Naive thymus-derived CD8-positive, alpha-beta T cell (primary cell): ENCODE measurements around the gene SCD5. TPM values are rescaled to one million over a fixed set of nuclear protein-coding genes. Genes with fewer than 3 reads are reported as not detected.

Source experiments
- ATAC-seq, 2 donors: fragments of 150-1000 bp; cut with Tn5 transposase in 1 of 2; sonication (Bioruptor Pico), chemical (Tn5 transposase) in 1 of 2; 1 replicate in 1 of 2; 2 replicates in 1 of 2; pipeline ENCODE4 v1.10.0; 2021; ENCODE audit warnings: mild to moderate bottlenecking in 2 of 2, moderate library complexity in 2 of 2
- POLR2A ChIA-PET: fragments of 350-600 bp; sonication (Branson Sonifier 250); formaldehyde crosslinking; loops from one replicate; lab custom pipeline; 2021; ENCODE audit warnings: antibody characterized with exemption; lab: Charles Lee
- DNase-seq, 10 donors: peaks; one replicate each; pipeline versions ENCODE4 v3.0.0 to v3.0.0-alpha.2; 2020 to 2022
- H3K27ac Mint-ChIP-seq, 10 donors: one replicate each; pipeline ENCODE4 v1.8.0; 2020 to 2022; ENCODE audit warnings: mild to moderate bottlenecking in 10 of 10, mixed read lengths in 10 of 10, moderate library complexity in 4 of 10, inconsistent platforms in 1 of 10
- H3K27me3 Mint-ChIP-seq, 5 donors: one replicate each; pipeline ENCODE4 v1.8.0; 2021 to 2022; ENCODE audit warnings: mixed read lengths in 5 of 5
- H3K36me3 Mint-ChIP-seq, 3 donors: one replicate each; pipeline ENCODE4 v1.8.0; 2020 to 2022; ENCODE audit warnings: mixed read lengths in 3 of 3, mild to moderate bottlenecking in 2 of 3, inconsistent platforms in 1 of 3
- H3K4me1 Mint-ChIP-seq, 4 donors: one replicate each; pipeline ENCODE4 v1.8.0; 2021 to 2022; ENCODE audit warnings: mixed read lengths in 4 of 4
- H3K4me3 Mint-ChIP-seq, 10 donors: one replicate each; pipeline ENCODE4 v1.8.0; 2020 to 2022; ENCODE audit warnings: mild to moderate bottlenecking in 10 of 10, mixed read lengths in 10 of 10, moderate library complexity in 6 of 10, inconsistent platforms in 1 of 10
- H3K9me3 Mint-ChIP-seq, 9 donors: one replicate each; pipeline ENCODE4 v1.8.0; 2020 to 2022; ENCODE audit warnings: mixed read lengths in 9 of 9, mild to moderate bottlenecking in 3 of 9, inconsistent platforms in 1 of 9, moderate library complexity in 1 of 9
- polyA plus RNA-seq, 3 donors: library from polyadenylated mRNA; unstranded; fragments of 300-500 nt; fragmentation: Illumina TruSeq; gene quantifications; one replicate each; pipeline ENCODE4 v1.2.3, GENCODE V29; 2021
- total RNA-seq, 8 experiments: library from RNA in 2 of 8; stranded (reverse) in 2 of 8; gene quantifications; one replicate each; pipeline ENCODE4 v1.2.3 and lab custom pipeline; 2021 to 2026

Gene SCD5
- total and polyA plus RNA-seq, 5 experiments from 2014 or later, result 0.07 to 4.4 (median 1.0) TPM

DNA sequence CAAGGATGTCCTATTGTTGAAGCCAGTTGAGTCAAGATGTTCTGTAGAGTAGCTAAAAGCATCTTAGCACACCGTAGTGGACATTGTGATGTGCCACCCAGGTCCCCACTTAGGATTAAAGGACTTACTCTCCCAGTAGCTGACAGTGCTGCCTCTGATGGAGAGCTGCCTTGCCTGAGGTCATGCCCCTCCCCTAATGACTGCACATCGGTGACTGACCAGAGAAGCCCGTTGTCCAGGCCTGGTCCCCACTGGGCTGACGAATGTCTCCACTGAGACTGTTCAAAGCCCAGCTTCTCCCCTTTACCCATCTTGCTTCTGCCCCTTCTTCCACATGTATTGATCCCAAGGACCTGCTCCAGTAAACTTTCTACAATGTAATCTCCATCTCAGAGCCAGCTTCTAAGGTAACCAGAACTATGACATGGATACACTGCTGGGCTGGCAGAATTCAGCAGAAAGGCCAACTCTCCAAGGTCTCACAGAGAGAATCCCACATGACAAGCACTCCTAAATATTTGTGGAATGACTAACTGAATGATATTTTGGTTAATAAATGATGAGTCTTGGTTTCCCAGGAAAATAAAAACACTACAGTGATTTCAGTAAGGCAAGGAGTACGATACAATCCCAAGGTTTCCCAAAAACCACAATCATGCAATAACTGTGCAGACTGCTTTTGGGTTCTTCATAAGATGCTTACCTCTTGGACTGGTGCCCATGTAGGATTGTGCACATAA, 154.4 kb downstream of the SCD5 start:
- Mint-ChIP-seq H3K4me3 (no peak overlapping the region), H3K27me3 (peaks cover 0 to 8% (median 2%) of the 10 kb centered on the region in 5 donors), H3K4me1 (no peaks in the 10 kb centered on the region), H3K27ac (no peak overlapping the region), H3K9me3 (no peaks in the 10 kb centered on the region), H3K36me3 (no peaks in the 10 kb centered on the region)
- ATAC-seq, result no peak
- no peak for DNase-seq
- POLR2A ChIA-PET, result no interaction called here

DNA sequence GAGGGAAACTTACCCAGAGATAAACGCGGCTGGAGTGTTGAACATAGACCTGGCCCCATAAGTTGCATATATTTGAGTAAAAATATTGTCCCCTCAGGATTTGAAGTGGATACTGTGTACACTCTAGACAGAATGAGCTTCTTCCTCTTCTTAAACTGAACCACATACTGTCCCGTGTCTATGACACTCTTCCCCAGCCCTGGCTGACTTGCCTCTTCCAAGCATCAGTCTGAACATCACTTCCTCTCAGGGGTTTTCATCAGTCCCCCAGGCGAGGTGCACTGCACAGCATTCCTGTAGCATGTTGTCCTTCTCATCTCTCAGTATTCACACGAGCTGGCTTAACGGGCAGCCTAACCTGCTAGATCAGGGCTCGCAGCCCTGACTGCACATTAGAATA, 156.3 kb downstream of the SCD5 start:
- POLR2A ChIA-PET, result no interaction called here
- H3K27me3 Mint-ChIP-seq, result peaks cover 0 to 10% (median 2%) of the 10 kb centered on the region in 5 donors
- no peak for DNase-seq
- H3K4me3 Mint-ChIP-seq, result no peak overlapping the region
- H3K4me1 Mint-ChIP-seq, result no peaks in the 10 kb centered on the region
- ATAC-seq, result no peak
- no peaks in the 10 kb centered on the region for H3K36me3 Mint-ChIP-seq
- H3K9me3 Mint-ChIP-seq, result peaks cover 0 to 2% (median 0%) of the 10 kb centered on the region in 9 donors
- H3K27ac Mint-ChIP-seq, result no peak overlapping the region

DNA sequence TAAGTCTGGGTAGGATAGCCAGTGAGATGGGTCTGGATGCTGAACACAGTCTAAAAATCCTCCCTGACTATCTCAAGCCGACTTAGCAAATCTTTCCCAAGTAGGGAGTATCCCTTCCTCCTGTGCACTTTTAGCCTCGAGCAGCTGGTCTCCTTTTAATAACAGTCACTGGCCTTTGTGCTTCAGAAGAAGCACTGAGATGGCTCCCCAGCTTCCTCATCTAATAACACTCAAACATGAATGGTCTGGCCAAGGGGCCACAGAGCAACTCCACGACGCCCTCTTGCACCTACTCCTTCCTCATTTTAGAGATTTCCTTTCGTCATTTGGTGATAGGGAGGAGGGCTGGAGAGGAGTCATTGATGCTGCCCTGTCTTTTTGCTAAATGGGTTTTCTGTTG, 158.1 kb downstream of the SCD5 start:
- no peak for DNase-seq
- Mint-ChIP-seq H3K27me3 (peaks cover 0 to 10% (median 2%) of the 10 kb centered on the region in 5 donors), H3K36me3 (peaks cover 0 to 3% (median 0%) of the 10 kb centered on the region in 3 donors), H3K4me3 (no peak overlapping the region), H3K4me1 (no peaks in the 10 kb centered on the region), H3K9me3 (peaks cover 0 to 2% (median 0%) of the 10 kb centered on the region in 9 donors), H3K27ac (no peak overlapping the region)
- POLR2A ChIA-PET, result no interaction called here
- ATAC-seq, result no peak

DNA sequence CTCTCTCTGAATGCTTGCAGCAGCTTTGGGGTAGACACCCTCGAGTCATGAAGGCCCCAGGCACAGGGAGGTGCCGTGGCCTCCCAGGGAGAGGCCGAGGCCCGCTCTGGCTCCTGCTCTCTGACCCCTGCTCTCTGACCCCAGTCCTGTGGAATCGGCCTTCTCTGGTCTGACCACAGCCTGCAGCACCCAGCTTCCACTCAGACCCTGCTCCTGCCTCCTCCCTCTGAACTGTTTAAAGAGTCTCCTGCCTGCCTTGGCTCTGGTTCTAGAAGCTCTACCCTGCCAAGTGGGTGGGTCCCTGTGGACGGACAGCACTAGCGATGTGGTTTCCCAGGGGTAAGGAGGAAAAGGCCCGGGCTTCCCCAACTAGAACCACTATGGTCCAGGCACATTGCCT, 158.6 kb downstream of the SCD5 start:
- POLR2A ChIA-PET, result no interaction called here
- H3K36me3 Mint-ChIP-seq, result peaks cover 0 to 3% (median 0%) of the 10 kb centered on the region in 3 donors
- H3K4me3 Mint-ChIP-seq, result no peak overlapping the region
- peaks cover 0 to 2% (median 0%) of the 10 kb centered on the region in 9 donors for H3K9me3 Mint-ChIP-seq
- no peaks in the 10 kb centered on the region for H3K4me1 Mint-ChIP-seq
- H3K27ac Mint-ChIP-seq, result no peak overlapping the region
- ATAC-seq, result no peak
- no peak for DNase-seq
- H3K27me3 Mint-ChIP-seq, result peaks cover 0 to 10% (median 2%) of the 10 kb centered on the region in 5 donors

DNA sequence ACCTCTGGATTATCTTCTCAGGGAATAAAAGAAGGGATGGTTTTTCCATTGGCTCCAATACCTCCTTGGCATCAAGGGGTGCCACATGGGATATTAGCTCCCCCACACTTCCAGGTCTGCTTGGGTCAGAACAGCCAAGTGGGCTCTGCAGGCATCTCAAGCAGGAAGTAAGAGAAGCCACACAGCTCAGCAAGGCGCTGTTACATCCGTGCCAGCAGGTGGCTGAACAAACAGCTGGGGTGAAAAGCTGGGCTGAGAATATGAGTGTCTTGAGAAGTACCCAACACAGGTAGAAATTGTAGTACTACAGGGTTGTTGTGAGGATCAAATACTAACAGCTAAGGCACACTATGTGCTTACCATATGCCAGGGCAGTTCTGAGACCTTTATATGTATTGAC, 160.1 kb downstream of the SCD5 start:
- POLR2A ChIA-PET, result no interaction called here
- Mint-ChIP-seq H3K27me3 (peaks cover 0 to 10% (median 2%) of the 10 kb centered on the region in 5 donors), H3K4me3 (no peak overlapping the region), H3K36me3 (peaks cover 0 to 3% (median 0%) of the 10 kb centered on the region in 3 donors), H3K4me1 (no peaks in the 10 kb centered on the region), H3K9me3 (peaks cover 0 to 8% (median 3%) of the 10 kb centered on the region in 9 donors), H3K27ac (no peak overlapping the region)
- DNase-seq (no peak), ATAC-seq (no peak)

DNA sequence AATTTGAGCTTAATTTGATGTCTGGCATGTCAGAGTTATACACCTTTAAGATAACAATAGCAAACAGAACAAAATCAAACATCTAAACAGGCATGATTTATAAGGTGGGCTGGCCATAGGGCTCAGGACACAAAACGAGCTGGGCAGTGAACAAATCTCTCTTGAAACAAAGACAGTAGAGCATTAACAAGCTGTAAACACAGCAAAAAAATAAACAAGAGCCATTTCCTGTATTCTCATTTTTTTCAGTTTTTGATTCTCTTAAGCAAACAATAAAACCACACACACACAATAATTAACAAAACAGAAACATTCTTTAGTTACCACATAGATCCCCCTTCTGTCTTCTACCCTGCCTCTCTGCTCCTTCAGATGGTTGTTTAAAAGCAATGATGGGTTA, 168.5 kb downstream of the SCD5 start:
- no peak overlapping the region for H3K4me3 Mint-ChIP-seq
- H3K9me3 Mint-ChIP-seq, result peaks cover 0 to 12% (median 8%) of the 10 kb centered on the region in 9 donors
- no peaks in the 10 kb centered on the region for H3K4me1 Mint-ChIP-seq
- H3K27ac Mint-ChIP-seq, result no peak overlapping the region
- no peak for ATAC-seq
- peaks cover 0 to 6% (median 5%) of the 10 kb centered on the region in 3 donors for H3K36me3 Mint-ChIP-seq
- no peaks in the 10 kb centered on the region for H3K27me3 Mint-ChIP-seq
- POLR2A ChIA-PET, result no interaction called here
- no peak for DNase-seq

DNA sequence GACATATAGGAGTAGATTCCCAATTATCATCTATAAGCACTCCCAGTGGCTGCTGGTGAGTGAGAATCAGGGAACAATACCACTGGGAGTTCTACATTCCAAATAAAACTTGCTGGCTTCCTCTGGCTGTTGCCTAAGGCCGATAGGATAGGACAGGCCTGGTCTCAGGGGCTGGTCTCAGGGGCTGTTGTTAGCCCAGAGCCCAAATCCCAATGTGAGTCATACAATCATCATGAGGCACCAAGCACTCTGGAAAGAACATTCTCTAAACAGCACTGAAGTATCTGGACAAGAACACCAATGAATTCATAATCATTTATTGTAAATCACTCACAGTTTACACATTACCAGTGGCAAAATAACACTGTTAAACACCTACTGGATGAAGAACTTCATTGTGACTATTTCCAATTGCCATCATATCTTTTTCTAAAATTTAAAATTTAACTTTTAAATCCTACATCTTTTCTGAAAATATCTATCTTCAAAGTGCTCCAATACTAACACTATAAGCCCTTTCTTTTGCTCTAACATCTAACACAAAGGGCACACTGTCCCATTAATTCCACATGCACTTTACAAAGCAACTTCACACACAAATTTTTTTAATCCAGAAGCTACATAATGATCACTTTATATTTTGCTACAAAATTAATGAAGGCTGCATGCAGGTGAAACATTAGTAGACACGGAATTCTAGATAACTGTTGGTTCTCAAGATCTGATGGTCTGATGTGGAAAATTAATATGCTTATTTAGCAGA, 169.2 kb downstream of the SCD5 start:
- Mint-ChIP-seq H3K4me3 (no peak overlapping the region), H3K4me1 (no peaks in the 10 kb centered on the region), H3K27ac (no peak overlapping the region), H3K27me3 (no peaks in the 10 kb centered on the region), H3K36me3 (peaks cover 0 to 6% (median 5%) of the 10 kb centered on the region in 3 donors), H3K9me3 (peaks cover 0 to 12% (median 8%) of the 10 kb centered on the region in 9 donors)
- no peak for DNase-seq
- POLR2A ChIA-PET, result no interaction called here
- ATAC-seq, result no peak

DNA sequence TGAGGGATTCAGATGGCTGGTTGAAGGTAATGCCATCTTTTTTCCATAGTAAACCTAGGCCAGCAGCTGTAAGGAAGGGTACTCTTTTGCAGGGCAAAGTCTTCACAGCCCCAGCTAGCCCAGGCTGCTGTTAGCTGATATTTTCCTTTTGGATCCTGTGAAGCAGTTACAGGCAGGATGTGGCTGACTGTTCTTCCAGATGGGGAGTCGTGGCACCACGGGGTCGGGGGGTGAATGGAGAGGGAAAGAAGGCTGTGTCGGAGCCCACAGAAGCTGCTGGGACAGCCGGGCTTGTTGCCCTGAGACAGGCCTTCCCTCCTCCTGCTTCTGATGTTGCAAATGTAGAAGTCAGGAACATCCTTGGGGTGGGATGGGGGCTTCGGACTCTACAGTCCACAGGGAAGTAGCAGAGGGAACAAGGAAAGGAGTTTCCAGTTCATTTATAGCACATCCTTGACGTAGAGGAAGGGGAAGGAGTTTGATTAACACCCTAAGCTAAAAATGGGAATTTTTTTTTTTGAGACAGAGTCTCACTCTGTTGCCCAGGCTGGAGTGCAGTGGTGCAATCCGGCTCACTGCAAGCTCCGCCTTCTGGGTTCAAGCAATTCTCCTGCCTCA, 172.2 kb downstream of the SCD5 start:
- ATAC-seq (no peak), DNase-seq (no peak)
- H3K9me3 Mint-ChIP-seq, result peaks cover 0 to 2% (median 0%) of the 10 kb centered on the region in 9 donors
- H3K36me3 Mint-ChIP-seq, result no peaks in the 10 kb centered on the region
- H3K27me3 Mint-ChIP-seq, result no peaks in the 10 kb centered on the region
- POLR2A ChIA-PET, result no interaction called here
- H3K4me3 Mint-ChIP-seq, result no peak overlapping the region
- no peak overlapping the region for H3K27ac Mint-ChIP-seq
- H3K4me1 Mint-ChIP-seq, result peaks cover 0 to 3% (median 0%) of the 10 kb centered on the region in 4 donors

DNA sequence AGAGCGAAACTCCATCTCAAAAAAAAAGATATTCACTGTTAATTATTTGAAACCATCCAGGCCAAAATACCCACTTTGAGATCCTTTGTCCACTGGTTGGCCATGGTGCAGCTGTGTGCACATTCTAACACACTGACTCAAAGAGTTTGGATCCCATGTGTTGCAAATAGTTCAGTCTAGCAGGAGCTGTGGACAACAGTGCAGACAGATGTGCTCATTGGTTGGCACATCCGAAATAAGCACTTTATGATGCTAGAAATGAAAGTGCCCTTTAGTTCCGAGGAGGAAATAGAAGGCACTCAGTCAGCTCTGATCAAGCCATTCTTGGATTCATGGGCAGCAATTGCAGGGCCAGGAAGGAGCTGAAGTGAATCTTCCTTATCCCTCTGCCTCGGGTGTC, 173.8 kb downstream of the SCD5 start:
- Mint-ChIP-seq H3K36me3 (no peaks in the 10 kb centered on the region), H3K4me1 (peaks cover 0 to 3% (median 0%) of the 10 kb centered on the region in 4 donors), H3K4me3 (no peak overlapping the region), H3K27ac (peak overlapping the region in 1 of 10 donors; percentile 44), H3K27me3 (no peaks in the 10 kb centered on the region), H3K9me3 (no peaks in the 10 kb centered on the region)
- POLR2A ChIA-PET, result no interaction called here
- ATAC-seq (no peak), DNase-seq (no peak)

DNA sequence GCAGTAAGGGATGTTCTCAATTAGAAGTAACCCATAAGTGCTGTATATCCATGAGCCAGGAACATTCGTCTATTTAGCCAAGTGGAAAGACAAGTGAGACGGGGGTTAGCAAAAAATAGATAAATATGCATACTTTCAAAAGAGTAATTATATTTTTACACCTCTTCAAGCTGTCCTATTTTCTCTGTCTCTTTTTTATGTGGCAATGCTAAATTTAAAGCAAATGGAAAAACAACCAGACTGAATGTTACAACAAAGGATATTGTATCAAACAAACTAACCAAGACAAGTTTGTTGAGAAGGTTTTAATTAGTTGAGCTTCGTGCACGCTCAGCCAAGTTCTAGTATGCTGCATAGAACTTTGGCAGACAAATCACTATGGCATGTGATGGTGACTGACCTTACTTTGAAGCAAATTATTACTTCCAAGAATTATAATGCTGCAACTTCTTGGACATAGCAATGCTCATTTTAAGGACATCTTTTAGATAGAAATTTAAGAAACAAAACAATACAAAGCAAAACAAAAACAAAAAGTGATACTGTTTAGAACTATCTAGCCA, 175.4 kb downstream of the SCD5 start:
- ATAC-seq, result no peak
- Mint-ChIP-seq H3K9me3 (no peaks in the 10 kb centered on the region), H3K27me3 (no peaks in the 10 kb centered on the region), H3K27ac (no peak overlapping the region), H3K4me1 (peaks cover 0 to 3% (median 0%) of the 10 kb centered on the region in 4 donors), H3K4me3 (no peak overlapping the region), H3K36me3 (no peaks in the 10 kb centered on the region)
- DNase-seq, result no peak
- POLR2A ChIA-PET, result no interaction called here

DNA sequence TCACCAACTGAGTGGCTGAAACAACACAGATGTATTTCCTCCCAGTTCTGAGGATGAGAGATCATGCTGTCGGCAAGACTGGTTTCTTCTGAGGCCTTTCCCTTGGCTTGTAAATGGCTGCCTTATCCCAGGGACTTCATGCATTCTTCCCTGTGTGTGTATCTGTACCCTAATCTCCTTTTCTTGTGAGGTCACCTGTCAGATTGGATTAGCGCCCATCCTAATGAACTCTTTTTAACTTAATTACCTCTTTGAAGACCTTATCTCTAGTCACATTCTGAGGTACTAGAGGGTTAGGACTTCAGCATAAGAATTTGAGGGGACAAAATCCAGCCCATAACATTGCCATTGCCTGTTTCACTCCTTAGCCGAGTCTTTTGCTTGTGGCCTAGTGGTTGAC, 177.3 kb downstream of the SCD5 start:
- POLR2A ChIA-PET, result interaction anchor here (0.7 kb wide), 1 partner anchor 1936 kb away, joined by 3 read pairs; no protein-coding TSS in a partner anchor
- no peak for ATAC-seq
- Mint-ChIP-seq H3K4me3 (no peak overlapping the region), H3K9me3 (no peaks in the 10 kb centered on the region), H3K27ac (no peak overlapping the region), H3K36me3 (no peaks in the 10 kb centered on the region), H3K27me3 (no peaks in the 10 kb centered on the region), H3K4me1 (peaks cover 0 to 3% (median 0%) of the 10 kb centered on the region in 4 donors)
- DNase-seq, result no peak

DNA sequence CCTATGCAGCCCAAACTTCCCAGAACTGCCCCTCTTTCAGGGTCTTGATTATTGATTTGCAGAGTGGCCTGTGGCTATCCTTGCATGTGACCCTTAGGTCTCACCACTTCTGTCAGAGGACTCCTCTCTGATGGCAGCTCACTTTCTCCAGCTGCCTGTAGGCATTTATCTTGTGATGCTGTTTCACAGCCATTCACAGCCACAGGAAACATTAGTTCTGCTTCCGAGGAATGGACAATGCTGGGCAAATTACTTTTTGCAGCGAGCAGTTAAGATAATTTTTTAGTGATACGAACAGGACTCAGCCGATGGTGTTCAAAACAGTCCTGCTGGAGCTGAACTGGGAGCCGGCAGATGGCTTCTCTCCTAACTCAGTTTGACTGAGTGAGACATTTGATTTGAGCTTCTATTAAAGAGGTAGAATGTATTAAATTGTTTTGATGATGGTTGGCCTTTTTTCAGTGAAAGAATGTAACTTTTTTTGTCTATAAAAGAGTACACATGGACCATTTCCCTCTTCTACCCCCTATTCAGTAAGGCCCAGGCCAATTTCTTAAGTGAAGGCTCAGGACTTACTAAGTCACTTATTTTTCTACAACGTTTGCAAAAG, 178.4 kb downstream of the SCD5 start:
- Mint-ChIP-seq H3K36me3 (no peaks in the 10 kb centered on the region), H3K9me3 (no peaks in the 10 kb centered on the region), H3K27ac (no peak overlapping the region), H3K4me3 (no peak overlapping the region), H3K27me3 (peaks cover 0 to 3% (median 2%) of the 10 kb centered on the region in 5 donors), H3K4me1 (peaks cover 0 to 3% (median 0%) of the 10 kb centered on the region in 4 donors)
- no peak for DNase-seq
- ATAC-seq, result no peak
- POLR2A ChIA-PET, result no interaction called here
